ENCODE data around the gene CHCHD10. TPM values are rescaled to one million over a fixed set of nuclear protein-coding genes. Genes with fewer than 3 reads are reported as not detected.

The CHCHD10 gene
- polyA plus RNA-seq, 4 donors = 79.3 to 96.3 (median 83.1) TPM

- DNase-seq (ENCODE audit: low read depth in 4 of 4, low spot score in 3 of 4) = no peak
Observed at GRCh38 chr22:23774114-23774921, 6.5 kb upstream of the CHCHD10 start.

GRCh38 chr22:23773483-23774113, 5.8 kb upstream of the CHCHD10 start:
- no peak for DNase-seq (ENCODE audit: low read depth in 4 of 4, low spot score in 3 of 4)

- no peak for DNase-seq (ENCODE audit: low read depth in 4 of 4, low spot score in 3 of 4)
Observed at GRCh38 chr22:23772649-23773473, 5.1 kb upstream of the CHCHD10 start, which contains the start of gene MMP11. Gene MMP11 (plus strand): TSS chr22:23772849. CDS start chr22:23772871, 22 bp downstream.

DNA sequence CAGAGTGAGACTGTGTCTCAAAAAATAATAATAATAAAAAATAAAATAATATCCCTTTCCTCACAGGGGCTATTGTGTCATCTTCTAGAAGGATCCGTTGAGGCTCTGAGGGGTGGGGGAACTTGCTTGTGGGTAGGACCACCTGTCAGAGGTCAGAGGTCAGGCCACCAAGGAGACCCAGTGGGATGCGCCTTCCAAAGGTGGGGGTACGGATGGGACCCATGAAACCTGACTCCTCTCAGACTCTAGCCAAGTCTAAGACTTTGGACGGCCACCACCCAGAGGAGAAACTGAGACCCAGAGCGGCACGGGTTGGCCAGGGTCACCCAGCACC, 4.5 kb upstream of the CHCHD10 start:
- DNase-seq (ENCODE audit: low read depth in 4 of 4, low spot score in 3 of 4) = no peak

DNA sequence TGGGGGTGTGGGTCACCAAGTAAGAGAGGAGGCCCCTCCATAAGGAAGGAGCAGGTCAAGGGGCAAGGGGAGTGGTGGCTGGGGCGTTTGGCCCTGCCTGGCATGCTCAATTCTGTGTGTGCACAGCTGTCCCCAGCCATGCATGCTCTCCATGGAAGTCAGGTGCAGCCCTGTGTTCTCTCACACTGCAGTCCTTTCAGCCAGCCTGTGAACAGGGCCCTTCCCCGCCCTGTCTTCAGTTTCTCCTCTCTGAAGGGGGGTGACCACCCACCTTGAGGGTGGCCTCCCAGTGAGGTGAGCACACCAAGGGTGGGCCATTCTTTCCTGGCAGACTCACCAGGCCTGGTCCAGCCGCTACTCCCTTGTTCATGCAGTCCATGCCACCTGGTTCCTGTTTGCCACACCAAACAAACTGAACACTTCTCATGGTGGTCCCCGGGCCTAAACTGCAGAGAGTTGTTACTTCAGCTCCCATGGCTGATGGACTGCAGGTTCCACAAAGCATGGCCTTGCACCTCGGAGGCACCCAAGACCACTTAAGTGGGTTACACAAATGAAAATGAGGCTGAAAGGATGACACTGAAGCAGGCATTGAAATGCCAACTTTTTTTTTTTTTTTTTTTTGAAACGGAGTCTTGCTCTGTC, 1.7 kb upstream of the CHCHD10 start:
- DNase-seq (ENCODE audit: low read depth in 4 of 4, low spot score in 3 of 4) = no peak

GRCh38 chr22:23767303-23767672, 484 bp downstream of the CHCHD10 start:
- DNase-seq (ENCODE audit: low read depth in 4 of 4, low spot score in 3 of 4) = no peak

- DNase-seq (ENCODE audit: low read depth in 4 of 4, low spot score in 3 of 4) = no peak
Observed at GRCh38 chr22:23764899-23765881, 2.6 kb downstream of the CHCHD10 start.

DNA sequence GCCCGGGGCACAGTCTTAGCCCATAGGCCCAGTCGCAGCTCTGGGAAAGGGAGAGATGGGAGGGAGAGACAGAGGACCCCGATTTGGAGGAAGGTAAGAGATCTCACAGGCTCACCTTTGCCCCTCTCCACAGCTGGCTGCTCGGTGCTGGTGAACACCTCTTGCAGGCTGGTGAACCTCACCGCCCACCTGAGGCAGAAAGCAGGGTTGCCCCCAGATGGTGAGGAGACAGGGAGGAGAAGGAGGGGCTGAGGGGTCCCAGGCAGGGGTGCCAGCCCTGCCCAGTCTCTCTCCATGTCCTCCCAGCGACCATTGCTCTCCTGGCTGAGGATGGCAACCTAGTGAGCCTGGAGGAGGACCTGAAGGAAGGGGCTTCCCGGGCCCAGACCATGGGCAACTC, 3.8 kb downstream of the CHCHD10 start:
- no peak for DNase-seq (ENCODE audit: low read depth in 4 of 4, low spot score in 3 of 4)

- no peak for DNase-seq (ENCODE audit: low read depth in 4 of 4, low spot score in 3 of 4)
Observed at GRCh38 chr22:23763579-23763945, 4.2 kb downstream of the CHCHD10 start.

- no peak for DNase-seq (ENCODE audit: low read depth in 4 of 4, low spot score in 3 of 4)
Observed at GRCh38 chr22:23762842-23763578, 4.8 kb downstream of the CHCHD10 start, which contains the start of gene C22orf15. Gene C22orf15 (plus strand): TSS chr22:23762990. CDS start chr22:23763307, 317 bp downstream.

- no peak for DNase-seq (ENCODE audit: low read depth in 4 of 4, low spot score in 3 of 4)
Observed at GRCh38 chr22:23760056-23760455, 7.7 kb downstream of the CHCHD10 start.

GRCh38 chr22:23759566-23759965, 8.2 kb downstream of the CHCHD10 start:
- DNase-seq (ENCODE audit: low read depth in 4 of 4, low spot score in 3 of 4) = no peak

- DNase-seq (ENCODE audit: low read depth in 4 of 4, low spot score in 3 of 4) = no peak
Observed at GRCh38 chr22:23756891-23757290, 10.9 kb downstream of the CHCHD10 start.

GRCh38 chr22:23755711-23756110, 12.1 kb downstream of the CHCHD10 start:
- no peak for DNase-seq (ENCODE audit: low read depth in 4 of 4, low spot score in 3 of 4)

DNA sequence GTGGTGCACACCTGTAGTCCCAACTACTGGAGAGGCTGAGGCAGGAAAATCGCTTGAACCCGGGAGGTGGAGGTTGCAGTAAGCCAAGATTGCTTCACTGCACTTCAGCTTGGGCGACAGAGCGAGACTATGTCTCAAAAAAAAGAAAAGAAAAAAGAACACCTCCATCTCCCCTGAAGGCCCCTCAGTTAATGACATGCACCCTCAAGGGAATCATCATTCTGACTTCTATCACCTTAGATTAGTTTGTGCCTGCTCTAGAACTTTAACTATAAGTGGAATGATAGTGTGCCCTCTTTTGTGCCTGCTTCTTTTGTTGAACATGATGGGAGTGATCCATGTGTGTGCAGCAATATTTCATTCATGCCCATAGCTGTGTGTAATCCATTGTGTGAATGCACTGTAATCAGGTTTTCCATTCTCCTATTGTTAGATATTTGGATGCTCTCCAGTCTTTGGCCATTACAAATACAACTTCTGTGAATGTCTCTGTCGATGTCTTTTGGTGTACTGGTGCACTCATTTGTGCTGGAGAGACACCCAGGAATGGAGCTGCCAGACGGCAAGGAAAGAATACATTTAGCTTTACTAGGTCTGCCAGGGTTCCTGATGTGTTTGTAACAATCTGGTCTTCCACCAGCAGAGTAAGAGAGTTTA, 12.7 kb downstream of the CHCHD10 start:
- no peak for DNase-seq (ENCODE audit: low read depth in 4 of 4, low spot score in 3 of 4)

DNA sequence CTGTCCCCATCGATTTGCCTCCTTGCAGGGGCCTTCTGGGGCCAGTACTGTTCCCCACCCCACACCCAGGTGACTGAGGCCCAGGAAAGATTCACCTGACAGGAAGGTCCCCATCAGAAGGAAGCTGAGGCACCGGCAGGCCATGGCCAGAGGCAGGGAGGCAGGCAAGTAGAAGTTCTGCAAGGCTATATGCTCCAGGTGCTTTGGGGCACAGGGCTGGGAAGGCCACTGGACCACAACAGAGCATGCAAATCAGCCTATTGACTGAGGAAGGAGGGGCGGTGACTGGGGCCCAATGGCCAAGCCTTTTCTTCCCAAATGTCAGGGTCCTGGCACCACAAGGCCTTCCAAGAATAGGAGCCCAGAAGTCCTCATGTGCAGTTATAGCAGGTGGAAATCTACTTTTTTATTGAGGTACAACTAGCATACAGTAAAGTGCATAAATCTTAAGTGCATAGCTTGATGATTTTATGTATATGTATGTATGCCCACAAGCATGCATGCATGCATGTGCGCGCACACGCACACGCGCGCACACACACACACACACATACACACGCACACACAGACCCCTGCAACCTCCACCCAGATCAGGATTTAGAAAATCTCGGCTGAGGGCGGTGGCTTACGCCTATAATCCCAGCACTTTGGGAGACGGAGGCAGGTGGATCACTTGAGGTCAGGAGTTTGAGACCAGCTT, 13.4 kb downstream of the CHCHD10 start, which contains the start of gene VPREB3:
Gene VPREB3 (minus strand): TSS at position 206 of the 700 bp plus-strand sequence. CDS start 62 bp downstream, at position 144.
- no peak for DNase-seq (ENCODE audit: low read depth in 4 of 4, low spot score in 3 of 4)

GRCh38 chr22:23753385-23753784, 14.4 kb downstream of the CHCHD10 start:
- no peak for DNase-seq (ENCODE audit: low read depth in 4 of 4, low spot score in 3 of 4)

- DNase-seq (ENCODE audit: low read depth in 4 of 4, low spot score in 3 of 4) = no peak
Observed at GRCh38 chr22:23752750-23753149, 15.0 kb downstream of the CHCHD10 start.

All from right renal pelvis (tissue), 4 donors.